Fibroblast of villous mesenchyme (primary cell): ENCODE measurements around the gene SPOCD1. TPM values are rescaled to one million over a fixed set of nuclear protein-coding genes. Genes with fewer than 3 reads are reported as not detected.
"Not testable (repeated sequence)": the region's sequence is repeated elsewhere in the genome, so short reads cannot be mapped to it uniquely, and the experiment has no call there.

Experiments
- DNase-seq: peaks from one replicate; pipeline ENCODE4 v3.0.0-alpha.2; 2010; ENCODE audit warnings: low read depth
- H3K4me3 ChIP-seq: 2 replicates; pipeline ENCODE4 v1.5.1; 2011; ENCODE audit warnings: low read depth, mild to moderate bottlenecking, low read length
- CTCF ChIP-seq: IDR thresholded peaks from 2 replicates; pipeline ENCODE4 v1.5.1; 2012; ENCODE audit warnings: low read depth, mild to moderate bottlenecking, low read length; ENCODE audit not compliant: insufficient read depth
- total RNA-seq: library from RNA; depleted of rRNA; stranded (reverse); fragments of >200 nt; gene quantifications from 2 replicates; pipeline ENCODE4 v1.2.3, GENCODE V29; 2012

SPOCD1 gene
- total RNA-seq, 1 donor, result 62.2 TPM

GRCh38 chr1:31830511-31830910 lies 14.7 kb upstream of the SPOCD1 start:
- no peak overlapping the region for H3K4me3 ChIP-seq
- TF ChIP-seq CTCF, result no peak
- no peak for DNase-seq

GRCh38 chr1:31830065-31830464 lies 14.2 kb upstream of the SPOCD1 start:
- no peak for DNase-seq
- H3K4me3 ChIP-seq, result no peak overlapping the region
- TF ChIP-seq CTCF, result no peak

GRCh38 chr1:31828926-31829690 lies 13.3 kb upstream of the SPOCD1 start:
- no peak overlapping the region for H3K4me3 ChIP-seq
- TF ChIP-seq CTCF, result no peak
- DNase-seq, result no peak

GRCh38 chr1:31828341-31828740 lies 12.5 kb upstream of the SPOCD1 start:
- DNase-seq, result no peak
- no peak overlapping the region for H3K4me3 ChIP-seq
- no peak for TF ChIP-seq CTCF

GRCh38 chr1:31823780-31824179 lies 8.0 kb upstream of the SPOCD1 start:
- no peak for DNase-seq
- H3K4me3 ChIP-seq, result no peak overlapping the region
- TF ChIP-seq CTCF, result no peak

- H3K4me3 ChIP-seq, result no peak overlapping the region
- no peak for TF ChIP-seq CTCF
- no peak for DNase-seq
Measured at GRCh38 chr1:31822766-31823165, 6.9 kb upstream of the SPOCD1 start.

- DNase-seq, H3K4me3 ChIP-seq: not testable (repeated sequence)
Measured at GRCh38 chr1:31820196-31820595, 4.4 kb upstream of the SPOCD1 start.
